ENCODE data around the gene LDB3. TPM values are rescaled to one million over a fixed set of nuclear protein-coding genes. Genes with fewer than 3 reads are reported as not detected.

LDB3 gene
- total and polyA plus RNA-seq, 2 of the 8 experiments (the other 6 are each of a cell fraction or from before 2014, with no cell fraction given), result 0.20 to 0.43 TPM

- no peak for TF ChIP-seq CHD7 (IDR thresholded peaks at IDR 0.05; ENCODE audit: insufficient replicate concordance, low read length)
Observed at GRCh38 chr10:86655173-86655540, 13.2 kb upstream of the LDB3 start (continued).

All from H1 (cell line).